GM18951 (cell line): ENCODE results near the gene ZDHHC13.

Experiments used
- POLR2A ChIP-seq: IDR thresholded peaks from 4 replicates; pipeline ENCODE4 v1.6.1; 2011; ENCODE audit warnings: mild to moderate bottlenecking; ENCODE audit not compliant: insufficient read length, insufficient read depth; ENCODE audit errors: extremely low read depth
- in situ Hi-C: fragments of 300-500 bp; cut with MboI; formaldehyde crosslinking; loops from one replicate; pipeline ENCODE4 v1.12.0; 2022; ENCODE audit warnings: low sequenced_read_pairs, mixed read lengths, inconsistent platforms; ENCODE audit not compliant: unreplicated experiment

Gene ZDHHC13

GRCh38 chr11:19191530-19192169 lies 74.7 kb downstream of the ZDHHC13 start:
- TF ChIP-seq POLR2A = no peak

GRCh38 chr11:19193916-19194315 lies 76.9 kb downstream of the ZDHHC13 start:
- in situ Hi-C loops = no loop called here
- no peak for TF ChIP-seq POLR2A

More at GRCh38 chr11:19191530-19192169, 74.7 kb downstream of the ZDHHC13 start:
- in situ Hi-C loops = no loop called here

- in situ Hi-C loops = no loop called here
- no peak for TF ChIP-seq POLR2A
Observed at GRCh38 chr11:19194620-19195308, 77.8 kb downstream of the ZDHHC13 start.

- in situ Hi-C loops = no loop called here
- TF ChIP-seq POLR2A = no peak
Observed at GRCh38 chr11:19196432-19196831, 79.5 kb downstream of the ZDHHC13 start.

- no peak for TF ChIP-seq POLR2A
- in situ Hi-C loops = no loop called here
Observed at GRCh38 chr11:19199048-19199447, 82.1 kb downstream of the ZDHHC13 start.

GRCh38 chr11:19199771-19200170 lies 82.8 kb downstream of the ZDHHC13 start:
- no peak for TF ChIP-seq POLR2A
- in situ Hi-C loops = no loop called here

- no peak for TF ChIP-seq POLR2A
- in situ Hi-C loops = no loop called here
Observed at GRCh38 chr11:19200410-19201201, 83.6 kb downstream of the ZDHHC13 start.

GRCh38 chr11:19201737-19202605 lies 85.0 kb downstream of the ZDHHC13 start, which contains the start of gene CSRP3:
CSRP3 (minus strand) TSS chr11:19201983; CDS start chr11:19192448, 9,535 bp downstream.
- no peak for TF ChIP-seq POLR2A
- in situ Hi-C loops = no loop called here

GRCh38 chr11:19204836-19205235 lies 87.9 kb downstream of the ZDHHC13 start:
- in situ Hi-C loops = no loop called here
- TF ChIP-seq POLR2A = no peak

GRCh38 chr11:19208181-19208580 lies 91.2 kb downstream of the ZDHHC13 start:
- in situ Hi-C loops = no loop called here
- TF ChIP-seq POLR2A = no peak

GRCh38 chr11:19208959-19209546 lies 92.1 kb downstream of the ZDHHC13 start:
- no peak for TF ChIP-seq POLR2A
- in situ Hi-C loops = no loop called here

GRCh38 chr11:19209617-19210370 lies 92.8 kb downstream of the ZDHHC13 start:
- in situ Hi-C loops = no loop called here
- no peak for TF ChIP-seq POLR2A

- TF ChIP-seq POLR2A = no peak
- in situ Hi-C loops = no loop called here
Observed at GRCh38 chr11:19216021-19216420, 99.1 kb downstream of the ZDHHC13 start.
